Spleen (tissue), 11 donors: ENCODE data around the gene DSTYK. TPM values are rescaled to one million over a fixed set of nuclear protein-coding genes. Genes with fewer than 3 reads are reported as not detected.

ENCODE experiments used
- DNase-seq: peaks from one replicate; pipeline ENCODE4 v3.0.0-alpha.2; 2020
- H3K27ac ChIP-seq, 8 donors: fragments of 200-600 bp; sonication (generic) in 7 of 8; 1 replicate in 4 of 8; 2 replicates in 4 of 8; pipeline versions ENCODE4 v1.5.0 to v1.8.0; 2016 to 2021; ENCODE audit warnings: inconsistent platforms in 4 of 8, mild to moderate bottlenecking in 4 of 8, moderate library complexity in 1 of 8
- H3K27me3 ChIP-seq, 7 donors: fragments of 200-600 bp; sonication (generic) in 6 of 7; replicated peaks in 1 of 7; 1 replicate in 4 of 7; 2 replicates in 3 of 7; pipeline versions ENCODE4 v1.5.0 to v1.8.0; 2016 to 2021; ENCODE audit warnings: inconsistent platforms in 3 of 7, mild to moderate bottlenecking in 1 of 7
- H3K36me3 ChIP-seq, 6 donors: fragments of 200-600 bp; sonication (generic) in 5 of 6; 1 replicate in 4 of 6; 2 replicates in 2 of 6; pipeline versions ENCODE4 v1.5.0 to v1.8.0; 2016 to 2021; ENCODE audit warnings: inconsistent platforms in 2 of 6
- H3K4me1 ChIP-seq, 6 donors: fragments of 200-600 bp; sonication (generic) in 5 of 6; 1 replicate in 3 of 6; 2 replicates in 3 of 6; pipeline versions ENCODE4 v1.5.0 to v1.8.0; 2016 to 2021; ENCODE audit warnings: inconsistent platforms in 3 of 6
- H3K4me3 ChIP-seq, 8 donors: fragments of 200-600 bp; sonication (generic) in 7 of 8; 1 replicate in 4 of 8; 2 replicates in 4 of 8; pipeline versions ENCODE4 v1.5.0 to v1.8.0; 2016 to 2021; ENCODE audit warnings: inconsistent platforms in 4 of 8, mild to moderate bottlenecking in 4 of 8, moderate library complexity in 2 of 8
- H3K9me3 ChIP-seq, 8 donors: fragments of 200-600 bp; sonication (generic) in 7 of 8; 1 replicate in 4 of 8; 2 replicates in 4 of 8; pipeline versions ENCODE4 v1.5.0 to v1.8.0; 2016 to 2021; ENCODE audit warnings: inconsistent platforms in 4 of 8
- CTCF ChIP-seq, 11 experiments: fragments of 200-600 bp in 7 of 11; fragments of 450-650 bp in 4 of 11; sonication (generic) in 4 of 11; IDR thresholded peaks in 8 of 11; conservative IDR thresholded peaks in 3 of 11; 1 replicate in 7 of 11; 2 replicates in 4 of 11; pipeline versions ENCODE4 v1.4.0 to v1.8.0; 2016 to 2021; ENCODE audit warnings: antibody characterized with exemption in 11 of 11, inconsistent platforms in 4 of 11, mild to moderate bottlenecking in 1 of 11
- POLR2A ChIP-seq, 3 donors: fragments of 450-650 bp; IDR thresholded peaks; one replicate each; pipeline ENCODE4 v1.5.1; 2017; ENCODE audit warnings: antibody characterized with exemption in 3 of 3, mild to moderate bottlenecking in 1 of 3
- POLR2AphosphoS5 ChIP-seq, 3 donors: sonication (generic); formaldehyde crosslinking; IDR thresholded peaks; one replicate each; pipeline ENCODE4 v1.5.1; 2017; ENCODE audit warnings: antibody characterized with exemption in 3 of 3
- intact Hi-C: fragments of 100-400 bp; cut with DNase I; formaldehyde crosslinking; loops from one replicate; pipeline ENCODE4 v1.15.0; 2023; ENCODE audit warnings: low total_unique reads
- polyA plus RNA-seq, 3 donors: library from polyadenylated mRNA; stranded (reverse); fragments of 200-250 nt; gene quantifications; one replicate each; pipeline ENCODE4 v1.2.1, GENCODE V29; 2013
- total RNA-seq, 7 donors: library from RNA; depleted of rRNA in 3 of 7; stranded (reverse); fragments of >200 nt in 3 of 7; fragmentation: NEBNext Ultra II Directional in 4 of 7; extraction: Animal tissue kit (Norgen Biotek cat#: 25700) in 4 of 7; gene quantifications; one replicate each; pipeline versions ENCODE4 v1.1.0 to v1.2.1, GENCODE V29; 2016 to 2021
- donor health status: healthy with polysubstance abuse.
- donor health status: DM: no; HTN: no; CAD: no; lungs with moderate emphysema.
- donor health status: DM: no; HTN: no; CAD: no.
- donor health status: Bipolar disorder and iron deficiency.
- donor health status: healthy.
- donor health status: DM: no; HTN: no; CAD: no.
- donor health status: DM: yes; HTN: yes; CAD: no.

The DSTYK gene
- total and polyA plus RNA-seq, 10 donors, result 2.2 to 24.3 (median 16.1) TPM

- Histone ChIP-seq H3K4me1 (no peaks in the 10 kb centered on the region), H3K4me3 (no peak overlapping the region), H3K27me3 (no peaks in the 10 kb centered on the region), H3K9me3 (no peaks in the 10 kb centered on the region), H3K27ac (no peak overlapping the region), H3K36me3 (peaks cover 7 to 99% (median 91%) of the 10 kb centered on the region in 6 donors)
- DNase-seq, result no peak
- TF ChIP-seq CTCF (IDR thresholded peaks at IDR 0.05 in 8 of 11, conservative IDR thresholded peaks at IDR 0.05 in 3 of 11) (no peak), POLR2A (IDR thresholded peaks at IDR 0.05) (no peak), POLR2AphosphoS5 (IDR thresholded peaks at IDR 0.05) (no peak)
- intact Hi-C loops, result no loop called here
These were observed 116.1 kb downstream of the DSTYK start for GRCh38 chr1:205095422-205095821.

Other genes starting within 250 kb of the DSTYK start
- 1 to 10 TPM in 1 of 7 donors, under 1 TPM in 3, not detected in 3; 0.06 to 2.6 (median 0.27) TPM for gene CNTN2, start 168.5 kb downstream of the DSTYK start, total RNA-seq
- under 1 TPM; 0.02 to 0.38 (median 0.05) TPM for gene CNTN2, start 168.5 kb downstream of the DSTYK start, polyA plus RNA-seq
- gene TMEM81, start 127.2 kb downstream of the DSTYK start, total RNA-seq, result 1 to 10 TPM; 2.6 to 3.9 (median 3.4) TPM
- 1 to 10 TPM; 2.4 to 5.4 (median 3.5) TPM for gene TMEM81, start 127.2 kb downstream of the DSTYK start, polyA plus RNA-seq
- 10 to 100 TPM; 16.7 to 23.4 (median 18.3) TPM for gene RBBP5, start 89.7 kb downstream of the DSTYK start, total RNA-seq
- 1 to 10 TPM; 4.2 to 7.5 (median 4.6) TPM for gene RBBP5, start 89.7 kb downstream of the DSTYK start, polyA plus RNA-seq
- gene TMCC2, start 16.2 kb upstream of the DSTYK start, total RNA-seq, result 100 to 1,000 TPM in 1 of 7 donors, 10 to 100 TPM in 3, 1 to 10 TPM in 3; 2.9 to 146 (median 11.3) TPM
- 10 to 100 TPM in 1 of 3 donors, 1 to 10 TPM in 1, under 1 TPM in 1; 0.74 to 11.9 (median 1.2) TPM for gene TMCC2, start 16.2 kb upstream of the DSTYK start, polyA plus RNA-seq
- 10 to 100 TPM in 6 of 7 donors, 1 to 10 TPM in 1; 9.3 to 32.7 (median 20.0) TPM for gene NUAK2, start 110.0 kb upstream of the DSTYK start, total RNA-seq
- gene NUAK2, start 110.0 kb upstream of the DSTYK start, polyA plus RNA-seq, result 1 to 10 TPM; 5.7 to 6.6 (median 5.8) TPM
- 1 to 10 TPM in 1 of 7 donors, under 1 TPM in 3, not detected in 3; 0.17 to 2.8 (median 0.62) TPM for gene KLHDC8A, start 145.2 kb upstream of the DSTYK start, total RNA-seq
- gene KLHDC8A, start 145.2 kb upstream of the DSTYK start, polyA plus RNA-seq, result under 1 TPM; 0.26 to 0.48 (median 0.39) TPM
- not detected for gene LEMD1, start 210.4 kb upstream of the DSTYK start, total RNA-seq
- not detected for gene LEMD1, start 210.4 kb upstream of the DSTYK start, polyA plus RNA-seq
- under 1 TPM in 5 of 7 donors, not detected in 2; 0.19 to 0.51 (median 0.24) TPM for gene BLACAT1, start 244.3 kb upstream of the DSTYK start, total RNA-seq
- under 1 TPM in 1 of 3 donors, not detected in 2; 0.02 TPM for gene BLACAT1, start 244.3 kb upstream of the DSTYK start, polyA plus RNA-seq